Memory B cell (primary cell): ENCODE data around the gene PRDM9.
"Not testable (repeated sequence)": the region's sequence is repeated elsewhere in the genome, so short reads cannot be mapped to it uniquely, and the experiment has no call there.

Experiments used
- ATAC-seq: fragments of 150-1000 bp; cut with Tn5 transposase; 2 replicates; pipeline ENCODE4 v1.10.0; 2021; ENCODE audit warnings: low read depth, mild to moderate bottlenecking, moderate library complexity
- DNase-seq, 2 donors: peaks; one replicate each; pipeline ENCODE4 v3.0.0; 2022; ENCODE audit warnings: low spot score in 2 of 2
- H3K27ac Mint-ChIP-seq: one replicate; pipeline ENCODE4 v1.8.0; 2022; ENCODE audit warnings: mild to moderate bottlenecking, moderate library complexity, mixed read lengths
- H3K27me3 Mint-ChIP-seq: one replicate; pipeline ENCODE4 v1.8.0; 2022; ENCODE audit warnings: mixed read lengths
- H3K36me3 Mint-ChIP-seq: one replicate; pipeline ENCODE4 v1.8.0; 2022; ENCODE audit warnings: mild to moderate bottlenecking, mixed read lengths
- H3K4me1 Mint-ChIP-seq: one replicate; pipeline ENCODE4 v1.8.0; 2022; ENCODE audit warnings: mixed read lengths
- H3K4me3 Mint-ChIP-seq: one replicate; pipeline ENCODE4 v1.8.0; 2022; ENCODE audit warnings: mild to moderate bottlenecking, moderate library complexity, mixed read lengths
- H3K9me3 Mint-ChIP-seq: one replicate; pipeline ENCODE4 v1.8.0; 2022; ENCODE audit warnings: mixed read lengths

Gene PRDM9

DNA sequence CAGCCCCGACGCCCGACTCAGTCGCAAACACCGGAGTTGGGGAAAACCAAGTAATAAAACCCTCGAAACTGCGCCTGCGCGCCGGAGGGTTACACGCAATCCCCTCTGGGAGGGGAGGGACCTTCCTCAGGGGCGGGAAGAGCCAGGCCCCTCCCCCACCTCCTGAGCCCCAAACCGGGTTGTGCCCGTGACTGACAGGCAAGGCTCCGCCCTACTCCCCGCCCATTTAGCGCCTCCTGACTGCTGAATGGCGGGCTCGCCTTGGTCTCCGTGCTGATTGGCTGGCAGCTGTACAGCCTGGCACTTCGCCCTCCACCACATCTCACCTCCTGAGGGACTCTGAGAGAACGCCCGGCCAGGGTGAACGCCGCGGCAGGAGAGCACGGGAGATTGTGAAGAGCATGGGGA is at the start of gene PRDM9:
Gene PRDM9 (plus strand): TSS at position 332 of the 408 bp plus-strand sequence. CDS start 1,425 bp downstream, outside the sequence.
- ATAC-seq (no peak), DNase-seq (no peak)
- Mint-ChIP-seq H3K4me1 (no peaks in the 10 kb centered on the region), H3K9me3 (peaks cover 6% of the 10 kb centered on the region), H3K27me3 (no peaks in the 10 kb centered on the region), H3K36me3 (no peaks in the 10 kb centered on the region), H3K27ac (no peak within 1 kb of the TSS), H3K4me3 (no peak within 1 kb of the TSS)

DNA sequence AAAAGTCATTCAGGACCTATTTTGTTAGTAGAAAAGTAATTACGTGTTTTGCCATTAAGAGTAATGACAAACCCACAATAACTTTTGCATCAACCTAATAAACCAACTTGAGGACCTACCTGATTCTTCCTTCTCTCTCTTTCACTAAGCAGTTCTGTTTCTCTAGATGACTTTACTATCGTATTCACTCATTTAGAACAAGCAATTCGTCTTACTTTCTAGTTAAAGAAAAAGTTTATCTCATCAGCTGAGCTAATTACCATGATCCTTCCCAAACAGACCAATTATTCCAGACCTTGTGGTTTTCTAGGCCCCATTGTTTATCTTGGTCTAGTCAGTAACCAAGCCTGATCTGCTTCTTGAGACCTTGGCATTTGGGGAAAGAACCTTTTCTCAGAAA is 49.6 kb upstream of the PRDM9 start:
- H3K9me3 Mint-ChIP-seq = peaks cover 1% of the 10 kb centered on the region
- ATAC-seq = no peak

DNA sequence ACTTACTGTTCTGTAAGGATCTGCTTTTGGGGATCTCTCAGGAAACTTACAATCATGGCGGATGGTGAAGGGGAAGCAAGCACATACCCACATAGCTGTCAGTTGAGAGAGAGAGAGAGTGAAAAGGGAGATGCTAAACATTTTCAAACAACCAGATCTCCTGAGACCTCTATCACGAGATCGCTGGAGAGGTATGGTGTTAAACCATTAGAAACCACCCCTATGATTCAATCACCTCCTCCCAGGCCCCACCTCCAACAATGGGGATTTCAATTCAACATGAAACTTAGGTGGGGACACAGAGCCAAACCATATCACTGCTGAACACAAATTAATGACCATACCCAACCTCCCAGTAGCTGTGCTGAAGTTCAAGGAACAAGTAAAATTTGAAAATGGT is 48.2 kb upstream of the PRDM9 start:
- DNase-seq = no peak
- no peak overlapping the region for H3K27ac Mint-ChIP-seq
- ATAC-seq = no peak
- H3K4me1 Mint-ChIP-seq = no peaks in the 10 kb centered on the region
- H3K36me3 Mint-ChIP-seq = no peaks in the 10 kb centered on the region
- peaks cover 1% of the 10 kb centered on the region for H3K9me3 Mint-ChIP-seq
- H3K27me3 Mint-ChIP-seq = no peaks in the 10 kb centered on the region
- no peak overlapping the region for H3K4me3 Mint-ChIP-seq

More for the DNA sequence above, 49.6 kb upstream of the PRDM9 start:
- H3K27me3 Mint-ChIP-seq = no peaks in the 10 kb centered on the region
- H3K27ac Mint-ChIP-seq = no peak overlapping the region
- DNase-seq = no peak
- H3K4me1 Mint-ChIP-seq = no peaks in the 10 kb centered on the region
- H3K36me3 Mint-ChIP-seq = no peaks in the 10 kb centered on the region
- no peak overlapping the region for H3K4me3 Mint-ChIP-seq

DNA sequence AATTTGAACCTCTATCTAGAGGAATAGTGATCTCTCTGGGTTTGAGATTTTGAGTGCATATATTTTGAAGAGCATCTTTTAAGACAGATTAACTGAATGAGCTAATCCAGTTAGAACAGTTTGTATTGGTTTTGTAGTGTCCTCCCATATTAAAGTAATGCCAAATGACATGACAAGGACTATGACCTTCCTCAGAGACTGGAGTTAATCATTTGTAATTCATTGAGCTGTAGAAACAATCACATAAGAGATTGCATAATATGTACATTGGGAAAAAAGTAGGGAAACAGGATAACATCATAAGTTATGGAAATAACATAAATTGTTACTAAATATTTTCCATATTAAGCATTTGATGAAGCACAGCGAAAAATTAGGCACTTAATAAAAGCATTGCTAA is 45.8 kb upstream of the PRDM9 start:
- Mint-ChIP-seq H3K27me3 (no peaks in the 10 kb centered on the region), H3K4me3 (no peak overlapping the region), H3K36me3 (no peaks in the 10 kb centered on the region), H3K9me3 (peaks cover 1% of the 10 kb centered on the region), H3K27ac (no peak overlapping the region), H3K4me1 (no peaks in the 10 kb centered on the region)
- ATAC-seq (no peak), DNase-seq (no peak)

DNA sequence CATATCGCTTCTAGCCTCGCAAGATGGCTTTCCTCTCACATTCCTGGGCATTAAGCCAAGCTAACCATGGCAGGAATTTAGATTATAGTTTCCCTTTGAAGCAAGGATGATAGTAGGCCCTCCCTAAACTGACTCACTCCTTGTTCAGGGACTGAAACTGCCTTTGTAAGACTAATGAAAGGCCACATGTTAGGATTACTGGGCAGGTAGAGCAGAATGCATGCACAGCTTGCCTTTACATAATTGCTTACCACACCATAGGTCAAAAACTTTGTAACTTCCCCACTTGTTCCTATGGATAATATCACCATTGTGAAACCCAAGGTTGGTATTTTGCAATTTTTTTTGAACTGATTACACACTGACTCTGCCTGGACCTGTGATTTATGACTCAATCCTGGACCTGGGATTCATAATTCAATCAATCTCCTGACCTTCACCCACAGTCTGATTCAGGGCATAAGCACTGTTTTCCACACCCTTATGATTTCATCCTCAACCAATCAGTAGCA is 41.0 kb upstream of the PRDM9 start:
- no peak for ATAC-seq
- no peaks in the 10 kb centered on the region for H3K4me1 Mint-ChIP-seq
- DNase-seq = no peak
- H3K36me3 Mint-ChIP-seq = no peaks in the 10 kb centered on the region
- no peak overlapping the region for H3K4me3 Mint-ChIP-seq
- no peak overlapping the region for H3K27ac Mint-ChIP-seq
- H3K9me3 Mint-ChIP-seq = peaks cover 1% of the 10 kb centered on the region
- H3K27me3 Mint-ChIP-seq = no peaks in the 10 kb centered on the region

DNA sequence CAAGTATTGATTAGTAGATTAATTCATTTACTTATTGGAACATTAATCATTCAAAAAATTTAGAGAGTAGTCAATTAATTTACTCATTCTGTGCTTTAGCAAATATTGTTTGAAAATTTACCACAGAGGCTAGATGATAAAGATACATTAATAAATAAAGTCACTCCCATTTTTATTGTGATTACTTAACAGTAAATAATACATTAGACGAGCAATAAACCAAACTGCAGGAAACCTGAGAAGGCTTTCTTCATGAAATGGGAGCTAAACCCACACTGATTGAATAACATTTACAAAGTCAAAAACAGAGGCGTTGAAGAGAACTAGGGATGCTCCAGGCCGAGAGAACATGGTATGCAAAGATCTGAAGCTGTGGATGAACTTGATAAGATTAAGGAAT is 38.8 kb upstream of the PRDM9 start:
- Mint-ChIP-seq H3K9me3 (peaks cover 1% of the 10 kb centered on the region), H3K36me3 (no peaks in the 10 kb centered on the region), H3K4me1 (no peaks in the 10 kb centered on the region), H3K27me3 (no peaks in the 10 kb centered on the region), H3K27ac (no peak overlapping the region), H3K4me3 (no peak overlapping the region)
- ATAC-seq = no peak
- no peak for DNase-seq

DNA sequence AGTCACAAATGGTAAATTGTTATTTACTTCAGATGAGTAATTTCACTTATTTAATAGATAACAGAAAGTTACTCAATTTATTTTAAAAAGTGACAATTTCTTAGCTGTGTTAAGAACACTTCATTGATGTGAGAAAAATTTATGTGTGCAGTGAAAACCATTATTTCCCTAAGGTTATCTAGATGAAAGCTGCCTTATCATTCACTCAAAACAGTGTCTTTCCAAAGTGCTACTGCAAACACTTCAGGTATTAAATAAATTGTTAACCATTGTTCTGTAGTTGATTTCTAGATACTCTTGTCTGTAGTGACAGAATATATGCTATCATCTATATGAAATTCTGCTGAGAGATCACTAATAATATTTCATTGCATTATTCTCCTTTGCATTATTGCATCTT is 33.5 kb upstream of the PRDM9 start:
- ATAC-seq (no peak), DNase-seq (no peak)
- Mint-ChIP-seq H3K9me3 (no peaks in the 10 kb centered on the region), H3K27ac (no peak overlapping the region), H3K27me3 (no peaks in the 10 kb centered on the region), H3K36me3 (no peaks in the 10 kb centered on the region), H3K4me3 (no peak overlapping the region), H3K4me1 (no peaks in the 10 kb centered on the region)

DNA sequence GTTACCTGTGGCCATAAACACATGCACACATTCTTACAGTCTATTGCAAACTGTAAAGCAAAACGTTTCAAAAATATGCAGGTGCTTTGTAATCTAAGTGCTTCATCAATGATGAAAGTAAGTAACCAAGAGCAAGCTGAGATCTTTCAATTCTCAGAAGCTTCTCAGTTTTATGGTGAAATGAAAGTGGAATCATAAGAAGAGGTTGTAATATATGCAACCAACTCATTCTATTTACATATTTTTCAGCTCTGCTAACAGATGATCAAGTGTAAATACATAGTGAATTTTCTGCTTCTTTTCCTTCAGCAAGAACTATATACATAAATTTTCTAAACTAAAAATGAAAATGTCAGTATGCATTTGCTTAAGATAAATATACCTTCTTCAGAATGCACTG is 33.1 kb upstream of the PRDM9 start:
- H3K27me3 Mint-ChIP-seq = no peaks in the 10 kb centered on the region
- H3K4me3 Mint-ChIP-seq = no peak overlapping the region
- no peak overlapping the region for H3K27ac Mint-ChIP-seq
- H3K4me1 Mint-ChIP-seq = no peaks in the 10 kb centered on the region
- no peaks in the 10 kb centered on the region for H3K36me3 Mint-ChIP-seq
- peaks cover 1% of the 10 kb centered on the region for H3K9me3 Mint-ChIP-seq
- ATAC-seq (no peak), DNase-seq (no peak)

DNA sequence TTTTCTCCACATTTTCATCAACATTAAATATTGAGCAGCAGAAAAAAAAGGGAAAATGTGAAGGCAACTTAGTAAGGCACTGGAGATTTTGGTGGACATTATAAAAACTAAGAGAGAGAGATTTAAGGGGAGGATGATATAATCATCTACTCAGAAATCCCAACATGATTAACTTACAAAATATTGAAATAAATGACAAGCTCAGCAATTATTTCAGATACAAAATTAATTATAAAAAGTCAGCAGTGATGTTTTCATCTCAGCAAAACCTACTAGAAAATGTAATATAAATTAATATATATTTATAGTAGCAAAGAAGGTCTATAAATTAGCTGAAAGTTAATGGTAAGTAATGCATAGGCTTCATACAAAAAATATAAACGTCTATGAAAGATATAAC is 30.8 kb upstream of the PRDM9 start:
- H3K4me1 Mint-ChIP-seq = no peaks in the 10 kb centered on the region
- no peak overlapping the region for H3K4me3 Mint-ChIP-seq
- peaks cover 3% of the 10 kb centered on the region for H3K9me3 Mint-ChIP-seq

DNA sequence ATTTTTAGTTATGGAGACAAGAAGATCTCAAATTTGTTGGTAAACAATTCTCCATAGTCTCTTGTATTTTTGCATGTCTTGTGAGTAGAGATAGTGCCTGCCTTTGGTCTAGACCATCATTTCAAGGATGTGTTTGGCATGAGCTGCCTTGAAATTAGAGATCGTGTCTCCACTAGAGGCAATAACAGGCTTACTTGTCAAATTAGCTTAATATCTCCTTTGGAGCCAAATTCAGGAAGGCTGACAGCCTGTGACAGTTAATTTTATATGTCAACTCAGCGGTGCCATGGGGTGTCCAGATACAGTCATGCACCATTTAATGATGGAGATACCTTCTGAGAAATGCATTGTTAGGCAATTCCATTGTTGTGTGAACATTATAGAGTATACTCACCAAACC is 24.8 kb upstream of the PRDM9 start:
- H3K9me3 Mint-ChIP-seq = peaks cover 3% of the 10 kb centered on the region
- H3K27me3 Mint-ChIP-seq = no peaks in the 10 kb centered on the region
- no peaks in the 10 kb centered on the region for H3K4me1 Mint-ChIP-seq
- DNase-seq (no peak), ATAC-seq (no peak)
- no peaks in the 10 kb centered on the region for H3K36me3 Mint-ChIP-seq
- no peak overlapping the region for H3K27ac Mint-ChIP-seq
- H3K4me3 Mint-ChIP-seq = no peak overlapping the region

More for the DNA sequence above, 30.8 kb upstream of the PRDM9 start:
- DNase-seq = no peak
- ATAC-seq = no peak
- Mint-ChIP-seq H3K27ac (no peak overlapping the region), H3K36me3 (no peaks in the 10 kb centered on the region), H3K27me3 (no peaks in the 10 kb centered on the region)

DNA sequence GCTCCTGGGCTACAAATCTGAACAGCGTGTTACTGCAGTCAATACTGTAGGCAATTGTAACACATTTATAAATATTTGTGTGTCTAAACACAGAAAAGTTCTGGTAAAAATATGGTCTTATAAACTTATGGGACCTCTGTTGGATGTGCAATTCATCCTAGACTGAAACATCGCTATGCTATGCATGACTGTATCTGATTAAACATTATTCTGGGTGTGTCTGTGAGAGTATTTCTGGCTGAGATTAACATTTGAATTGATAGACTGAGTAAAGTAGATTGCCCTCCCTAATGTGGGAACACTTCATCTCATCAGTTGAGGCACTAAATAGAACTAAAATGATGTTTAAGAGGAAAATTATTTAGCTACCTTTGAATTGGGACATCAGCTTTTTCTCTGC is 24.3 kb upstream of the PRDM9 start:
- ATAC-seq = no peak
- no peak overlapping the region for H3K4me3 Mint-ChIP-seq

DNA sequence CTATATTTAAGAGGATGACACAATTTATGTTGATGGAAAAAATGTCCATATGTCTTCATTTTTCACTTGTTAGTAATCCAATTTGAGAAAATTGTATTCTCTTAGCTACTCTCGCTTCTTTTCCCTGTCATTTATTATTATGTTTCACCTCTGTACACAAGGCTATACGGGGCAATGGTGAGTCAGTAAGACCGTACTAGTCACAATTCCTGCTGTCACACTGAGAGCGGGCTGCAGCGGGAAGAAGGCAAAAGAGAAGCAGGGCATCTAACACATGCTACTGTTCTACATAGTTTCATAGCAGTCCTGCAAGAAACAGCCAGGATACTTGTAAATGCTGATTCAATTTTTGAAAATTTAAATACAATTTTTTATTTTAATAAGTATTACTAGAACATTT is 23.3 kb upstream of the PRDM9 start:
- Mint-ChIP-seq H3K4me1 (no peaks in the 10 kb centered on the region), H3K27ac (no peak overlapping the region), H3K4me3 (no peak overlapping the region), H3K9me3 (peaks cover 5% of the 10 kb centered on the region), H3K36me3 (no peaks in the 10 kb centered on the region), H3K27me3 (no peaks in the 10 kb centered on the region)
- no peak for ATAC-seq
- DNase-seq = no peak

More for the DNA sequence above, 24.3 kb upstream of the PRDM9 start:
- no peak overlapping the region for H3K27ac Mint-ChIP-seq
- no peaks in the 10 kb centered on the region for H3K4me1 Mint-ChIP-seq
- H3K36me3 Mint-ChIP-seq = no peaks in the 10 kb centered on the region
- H3K27me3 Mint-ChIP-seq = no peaks in the 10 kb centered on the region
- peaks cover 3% of the 10 kb centered on the region for H3K9me3 Mint-ChIP-seq
- DNase-seq = no peak

DNA sequence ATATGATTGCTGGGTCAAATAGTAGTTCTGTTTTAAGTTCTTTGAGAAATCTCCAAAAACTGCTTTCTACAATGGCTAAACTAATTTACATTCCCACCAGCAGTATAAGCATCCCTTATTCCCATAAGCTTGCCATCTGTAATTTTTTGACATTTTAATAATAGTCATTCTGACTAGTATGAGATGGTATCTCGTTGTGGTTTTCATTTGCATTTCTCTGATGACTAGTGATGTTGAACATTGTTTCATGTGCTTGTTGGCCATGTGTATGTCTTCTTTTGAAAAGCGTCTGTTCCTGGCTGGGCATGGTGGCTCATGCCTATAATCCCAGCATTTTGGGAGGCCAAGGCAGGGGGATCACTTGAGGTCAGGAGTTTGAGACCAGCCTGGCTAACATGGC is 21.2 kb upstream of the PRDM9 start:
- DNase-seq, H3K4me3 Mint-ChIP-seq, H3K36me3 Mint-ChIP-seq, H3K27me3 Mint-ChIP-seq, H3K4me1 Mint-ChIP-seq, ATAC-seq, H3K9me3 Mint-ChIP-seq, H3K27ac Mint-ChIP-seq: not testable (repeated sequence)

DNA sequence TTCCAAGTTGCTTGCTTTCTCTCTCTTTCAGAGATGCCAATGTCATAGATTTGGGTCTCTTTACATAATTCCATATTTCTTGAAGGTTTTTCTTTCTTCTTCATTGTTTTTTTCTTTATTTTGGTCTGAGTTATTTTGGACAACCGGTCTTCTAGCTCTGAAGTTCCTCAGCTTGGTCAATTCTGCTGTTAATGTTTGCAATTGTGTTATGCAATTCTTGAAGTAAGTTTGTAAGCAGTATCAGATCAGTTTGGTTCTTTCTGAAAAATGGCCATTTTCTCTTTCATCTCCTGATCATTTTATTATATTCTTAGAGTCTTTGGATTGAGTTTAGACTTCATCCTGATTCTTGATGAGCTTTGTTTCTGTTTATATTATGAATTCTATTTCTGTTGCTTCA is 16.4 kb upstream of the PRDM9 start:
- Mint-ChIP-seq H3K4me1 (no peaks in the 10 kb centered on the region), H3K9me3 (peaks cover 3% of the 10 kb centered on the region), H3K27me3 (no peaks in the 10 kb centered on the region), H3K36me3 (no peaks in the 10 kb centered on the region), H3K27ac (no peak overlapping the region), H3K4me3 (no peak overlapping the region)
- DNase-seq (no peak), ATAC-seq (no peak)

DNA sequence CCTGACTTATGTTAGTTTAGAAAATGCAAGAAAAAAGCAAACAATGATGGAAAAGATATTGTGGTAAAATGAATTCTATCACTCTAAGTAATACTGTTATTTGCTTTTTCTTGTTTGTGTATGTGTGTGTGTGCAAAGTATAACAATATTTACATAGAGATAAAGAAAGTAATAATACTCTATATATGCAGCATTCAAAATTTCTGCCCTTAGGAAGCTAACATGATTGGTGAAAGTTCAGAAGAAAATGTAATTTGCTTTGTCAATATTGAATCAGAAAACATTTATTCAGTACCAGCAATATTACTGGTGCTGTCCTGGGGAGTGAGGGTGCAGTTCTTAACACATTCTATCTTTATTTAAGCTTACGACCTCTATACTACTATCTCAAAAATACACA is 12.9 kb upstream of the PRDM9 start:
- Mint-ChIP-seq H3K27ac (no peak overlapping the region), H3K4me3 (no peak overlapping the region), H3K27me3 (no peaks in the 10 kb centered on the region), H3K36me3 (no peaks in the 10 kb centered on the region), H3K9me3 (peaks cover 2% of the 10 kb centered on the region), H3K4me1 (no peaks in the 10 kb centered on the region)
- ATAC-seq = no peak
- DNase-seq = no peak
